HCT116 (cell line): ENCODE data around the gene SON.

Source experiments
- POLR2A ChIP-seq: IDR thresholded peaks from 2 replicates; pipeline ENCODE4 v1.7.0; 2011; ENCODE audit warnings: borderline replicate concordance; ENCODE audit not compliant: insufficient read depth, insufficient read length; ENCODE audit errors: extremely low read depth
- ZFX ChIP-seq: fragments of 450-650 bp; IDR thresholded peaks from 2 replicates; pipeline ENCODE4 v1.6.1; 2017
- TF ChIP-seq, protein P1 (sequence below), 3 experiments: fragments of 200-600 bp in 1 of 3; sonication (generic) in 1 of 3; IDR thresholded peaks in 2 of 3; conservative IDR thresholded peaks in 1 of 3; 2 replicates each; pipeline ENCODE4 v1.5.1; 2012 to 2017; ENCODE audit warnings: low read depth in 2 of 3, low read length in 2 of 3, antibody characterized with exemption in 1 of 3, borderline replicate concordance in 1 of 3, control low read depth in 1 of 3, mild to moderate bottlenecking in 1 of 3, mixed read lengths in 1 of 3, mixed run types in 1 of 3, moderate library complexity in 1 of 3; ENCODE audit not compliant: insufficient read depth in 1 of 3

GRCh38 chr21:33544451-33545195 is 1.8 kb downstream of the SON start:
- TF ChIP-seq, protein P1, sequence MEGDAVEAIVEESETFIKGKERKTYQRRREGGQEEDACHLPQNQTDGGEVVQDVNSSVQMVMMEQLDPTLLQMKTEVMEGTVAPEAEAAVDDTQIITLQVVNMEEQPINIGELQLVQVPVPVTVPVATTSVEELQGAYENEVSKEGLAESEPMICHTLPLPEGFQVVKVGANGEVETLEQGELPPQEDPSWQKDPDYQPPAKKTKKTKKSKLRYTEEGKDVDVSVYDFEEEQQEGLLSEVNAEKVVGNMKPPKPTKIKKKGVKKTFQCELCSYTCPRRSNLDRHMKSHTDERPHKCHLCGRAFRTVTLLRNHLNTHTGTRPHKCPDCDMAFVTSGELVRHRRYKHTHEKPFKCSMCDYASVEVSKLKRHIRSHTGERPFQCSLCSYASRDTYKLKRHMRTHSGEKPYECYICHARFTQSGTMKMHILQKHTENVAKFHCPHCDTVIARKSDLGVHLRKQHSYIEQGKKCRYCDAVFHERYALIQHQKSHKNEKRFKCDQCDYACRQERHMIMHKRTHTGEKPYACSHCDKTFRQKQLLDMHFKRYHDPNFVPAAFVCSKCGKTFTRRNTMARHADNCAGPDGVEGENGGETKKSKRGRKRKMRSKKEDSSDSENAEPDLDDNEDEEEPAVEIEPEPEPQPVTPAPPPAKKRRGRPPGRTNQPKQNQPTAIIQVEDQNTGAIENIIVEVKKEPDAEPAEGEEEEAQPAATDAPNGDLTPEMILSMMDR (IDR thresholded peaks at IDR 0.05 in 2 of 3, conservative IDR thresholded peaks at IDR 0.05 in 1 of 3; ENCODE audit: borderline replicate concordance in 1 of 3, insufficient read depth in 1 of 3, low read depth in 2 of 3, low read length in 2 of 3), result no peak
- TF ChIP-seq POLR2A (no peak), ZFX (no peak)
